Measurements from ENCODE around the gene RASAL2. TPM values are rescaled to one million over a fixed set of nuclear protein-coding genes. Genes with fewer than 3 reads are reported as not detected.

RASAL2 gene
- total and polyA plus RNA-seq, 2 of the 13 experiments (the other 11 are each of a cell fraction or from before 2014, with no cell fraction given) = 5.4 to 5.9 TPM

- TF ChIP-seq DRAP1 (CRISPR knock-in tag; IDR thresholded peaks at IDR 0.05) = 0 out of 2 replicates have a peak, but pooled peaks have one; percentile 32
- no peak for TF ChIP-seq CENPT (CRISPR knock-in tag; IDR thresholded peaks at IDR 0.05; ENCODE audit: low read depth)
- peak; percentile 32; the same call in 1 of the 2 replicates for TF ChIP-seq ZNF574 (CRISPR knock-in tag; IDR thresholded peaks at IDR 0.05)
- no peak for TF ChIP-seq DDIT3 (CRISPR knock-in tag; IDR thresholded peaks at IDR 0.05)
- peak; percentile 87 for TF ChIP-seq PAXIP1 (CRISPR knock-in tag; conservative IDR thresholded peaks at IDR 0.05)
- TF ChIP-seq ZFP36 (IDR thresholded peaks at IDR 0.05; ENCODE audit: borderline replicate concordance, low read depth, low read length, partially characterized antibody) = no peak
- no peak for TF ChIP-seq ZNF646 (CRISPR knock-in tag; IDR thresholded peaks at IDR 0.05)
- no peak for TF ChIP-seq ZBTB26 (CRISPR knock-in tag; IDR thresholded peaks at IDR 0.05; ENCODE audit: borderline replicate concordance)
- no peak for TF ChIP-seq RNF2 (conservative IDR thresholded peaks at IDR 0.05; ENCODE audit: low read depth)
- TF ChIP-seq ZFX (CRISPR knock-in tag; IDR thresholded peaks at IDR 0.05; ENCODE audit: low read depth) = no peak
- TF ChIP-seq MEIS2 (CRISPR knock-in tag; IDR thresholded peaks at IDR 0.05) = no peak
- no peak for TF ChIP-seq TIGD3 (CRISPR knock-in tag; IDR thresholded peaks at IDR 0.05; ENCODE audit: borderline replicate concordance)
Measured at GRCh38 chr1:178050084-178050483, 43.8 kb upstream of the RASAL2 start (continued).

All from HepG2 (cell line).